Stimulated activated CD8-positive, alpha-beta memory T cell treated with anti-CD3 and anti-CD28 coated beads, Interleukin-4, amount 100 ng/mL, for 24 hours (primary cell): ENCODE results near the gene DIPK1A.
A peak's percentile ranks its signal among the peaks of the same experiment; 100 is the strongest.
"Not testable (repeated sequence)": the region's sequence is repeated elsewhere in the genome, so short reads cannot be mapped to it uniquely, and the experiment has no call there.

ENCODE experiments used
- DNase-seq: peaks from one replicate; pipeline ENCODE4 v3.0.0-alpha.2; 2020; ENCODE audit warnings: low read depth

Gene DIPK1A

DNA sequence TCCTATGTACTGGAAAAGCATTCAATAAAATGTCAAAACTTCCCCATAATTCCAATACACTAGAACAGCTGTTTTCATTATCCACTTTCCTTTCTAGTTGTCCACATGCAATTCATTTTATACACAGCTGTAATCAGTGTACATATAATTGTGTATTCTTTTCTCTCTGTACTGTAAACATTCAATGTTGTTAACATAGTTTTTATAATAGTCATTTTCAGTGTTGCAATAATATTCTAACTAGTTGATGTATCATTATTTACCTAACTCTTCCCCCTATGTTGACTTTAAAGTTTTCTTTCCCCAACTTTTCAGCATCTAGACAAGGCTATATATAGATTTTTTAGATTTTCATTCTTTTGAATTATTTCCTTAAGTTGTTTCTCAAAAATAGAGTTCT, 44.4 kb downstream of the DIPK1A start:
- no peak for DNase-seq

DNA sequence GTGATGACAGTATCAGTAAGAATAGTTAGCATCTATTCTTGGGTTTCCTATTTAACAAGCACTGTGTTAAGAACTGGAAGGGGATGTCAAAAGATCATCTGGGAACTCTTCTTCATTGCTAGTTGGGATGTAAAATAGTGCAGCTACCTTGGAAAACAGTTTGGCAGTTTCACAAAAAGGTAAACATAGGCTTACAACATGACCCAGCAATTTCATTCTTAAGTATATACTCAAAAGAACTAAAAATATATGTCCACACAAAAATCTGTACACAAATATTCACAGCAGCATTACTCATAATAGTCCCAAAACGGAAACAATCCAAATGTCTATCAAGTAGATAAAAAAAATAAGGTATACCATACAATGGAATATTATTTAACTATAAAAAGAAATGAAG, 45.7 kb downstream of the DIPK1A start:
- DNase-seq, result no peak

DNA sequence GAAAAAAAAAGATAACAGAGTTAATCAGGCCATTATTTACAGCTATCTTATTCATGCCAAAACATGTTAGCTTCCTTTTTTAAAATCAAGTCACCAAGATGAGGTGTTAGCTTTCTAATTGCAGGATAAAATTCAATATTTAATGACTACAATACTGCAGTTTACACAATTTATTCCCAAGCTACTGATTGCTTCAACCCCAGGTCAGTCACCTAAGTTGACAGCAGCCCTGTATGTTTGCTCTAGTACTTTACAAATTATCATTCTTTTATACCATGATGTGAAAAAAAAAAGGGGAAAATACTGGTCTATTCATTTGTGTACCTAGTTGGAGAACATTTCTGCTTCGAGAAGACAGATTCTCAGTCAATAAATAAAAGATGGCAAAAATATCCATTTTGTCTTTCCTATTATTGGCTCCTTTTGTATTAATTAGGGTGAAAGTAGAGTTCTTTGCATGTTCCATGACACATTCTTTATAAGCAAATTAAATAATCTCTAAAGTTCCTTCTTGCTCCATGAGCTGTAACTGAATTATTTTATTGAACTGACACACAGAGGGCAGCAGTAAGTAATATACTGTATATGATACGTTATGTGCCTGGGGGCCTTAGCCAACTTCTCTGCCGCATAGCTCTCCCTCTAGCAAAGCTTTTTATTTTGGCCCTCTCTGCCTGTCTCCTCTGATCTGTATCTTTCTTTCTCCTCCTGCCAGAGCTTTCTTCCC, 48.0 kb downstream of the DIPK1A start:
- DNase-seq, result no peak

DNA sequence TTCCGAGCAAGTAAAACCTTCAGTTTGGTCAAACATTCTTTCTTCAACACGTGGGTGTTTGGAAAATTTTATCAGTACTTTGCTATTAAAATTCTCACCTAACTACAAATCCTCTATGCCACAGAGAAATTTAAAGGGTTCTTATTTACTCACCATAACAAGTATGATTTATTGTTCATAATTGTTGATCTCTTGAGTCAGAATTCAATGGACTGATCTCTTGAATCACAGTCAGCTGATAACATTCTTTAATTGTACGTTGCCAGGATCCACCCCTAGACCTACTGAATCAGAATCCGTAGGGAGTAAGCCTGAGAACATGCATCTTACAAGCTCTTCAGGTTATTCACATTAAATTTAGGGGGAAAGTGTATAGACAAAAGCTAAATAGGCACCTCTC, 51.2 kb downstream of the DIPK1A start:
- no peak for DNase-seq

DNA sequence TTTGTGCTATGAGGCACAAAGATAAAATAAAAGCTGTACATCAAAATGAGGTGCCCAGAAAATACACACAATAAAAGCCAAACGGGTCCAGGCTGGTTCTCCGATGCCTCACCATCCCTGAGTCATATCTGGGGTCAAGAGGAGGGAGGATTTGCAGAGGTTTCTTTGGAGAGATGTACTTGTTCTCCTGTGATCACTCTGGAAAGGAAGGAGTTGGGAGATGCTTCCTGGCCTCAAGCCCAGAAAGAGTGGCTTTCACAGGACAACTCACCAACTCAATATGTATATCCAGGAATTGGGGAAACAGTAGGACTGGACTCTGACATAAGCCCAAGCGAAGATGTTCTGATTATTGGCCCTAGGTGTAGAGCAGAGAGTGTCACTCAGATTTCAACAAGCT, 51.9 kb downstream of the DIPK1A start:
- DNase-seq, result no peak

DNA sequence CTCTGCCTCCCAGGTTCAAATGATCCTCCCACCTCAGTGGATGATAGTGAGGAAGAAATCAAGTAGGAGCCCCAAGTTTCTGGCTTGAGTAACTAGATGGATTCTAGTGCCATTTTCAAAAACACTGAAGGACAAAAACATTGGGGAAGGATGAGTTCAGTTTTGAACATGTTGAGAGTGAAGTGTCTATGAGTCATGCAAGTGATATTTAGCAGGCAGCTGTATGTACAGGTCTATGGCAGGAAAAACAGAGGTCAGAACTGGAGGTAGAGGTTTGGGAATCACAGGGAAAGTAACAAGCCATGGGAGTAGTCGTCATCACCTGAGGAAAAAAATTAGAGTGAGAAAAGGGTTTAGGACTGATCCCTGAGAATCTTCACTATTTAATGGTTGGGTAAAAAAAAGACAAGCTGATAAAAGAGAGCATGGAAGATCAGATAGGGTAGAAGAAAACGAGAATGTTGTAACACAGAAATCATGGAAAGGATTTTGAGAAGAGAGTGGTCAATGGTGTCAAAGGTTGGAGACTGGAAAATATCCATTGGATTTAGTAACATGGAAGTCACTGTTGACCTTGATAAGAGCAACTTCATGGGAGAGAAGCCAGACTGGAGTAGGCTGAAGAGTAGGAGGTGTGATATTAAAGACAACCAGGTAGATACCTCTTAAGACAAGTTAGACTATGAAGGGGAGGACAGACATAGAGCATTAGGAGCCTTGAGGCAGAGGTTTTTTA, 53.1 kb downstream of the DIPK1A start:
- DNase-seq, result no peak

DNA sequence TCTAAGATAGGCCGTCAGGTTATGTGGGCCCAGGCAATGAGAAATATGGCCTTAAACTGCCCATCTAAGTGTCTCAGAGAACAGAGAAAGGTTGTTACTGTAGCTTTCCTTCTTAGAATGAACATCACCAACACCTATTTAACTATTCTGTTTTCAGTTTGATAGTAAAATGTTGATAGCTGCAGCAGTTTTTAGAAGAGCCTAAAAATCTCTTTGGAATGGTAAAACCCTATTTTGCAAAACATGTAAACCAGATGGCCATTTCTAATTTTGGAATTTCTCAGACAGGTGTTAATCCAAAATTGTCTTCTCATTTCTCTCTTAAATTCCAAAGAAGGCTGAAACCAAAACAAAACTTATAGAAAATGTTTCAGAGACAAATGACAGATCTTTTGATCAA, 57.5 kb downstream of the DIPK1A start:
- DNase-seq, result no peak

DNA sequence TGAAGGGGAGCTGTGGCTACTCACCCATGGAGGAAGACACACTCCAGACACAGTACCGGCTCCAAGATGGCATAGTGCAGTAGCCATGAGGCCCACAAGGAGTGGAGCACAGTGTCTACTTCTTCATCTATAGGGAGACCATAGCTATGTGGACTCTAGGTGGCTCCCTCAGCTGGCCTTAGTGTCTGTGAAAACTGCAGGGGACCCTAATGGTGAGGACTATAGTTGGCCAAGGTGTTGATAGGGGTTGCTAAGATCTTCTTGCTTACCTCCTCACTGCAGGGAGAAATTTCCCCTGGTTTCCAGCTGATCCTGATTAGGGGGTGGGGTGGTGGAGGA, 58.9 kb downstream of the DIPK1A start:
- no peak for DNase-seq

DNA sequence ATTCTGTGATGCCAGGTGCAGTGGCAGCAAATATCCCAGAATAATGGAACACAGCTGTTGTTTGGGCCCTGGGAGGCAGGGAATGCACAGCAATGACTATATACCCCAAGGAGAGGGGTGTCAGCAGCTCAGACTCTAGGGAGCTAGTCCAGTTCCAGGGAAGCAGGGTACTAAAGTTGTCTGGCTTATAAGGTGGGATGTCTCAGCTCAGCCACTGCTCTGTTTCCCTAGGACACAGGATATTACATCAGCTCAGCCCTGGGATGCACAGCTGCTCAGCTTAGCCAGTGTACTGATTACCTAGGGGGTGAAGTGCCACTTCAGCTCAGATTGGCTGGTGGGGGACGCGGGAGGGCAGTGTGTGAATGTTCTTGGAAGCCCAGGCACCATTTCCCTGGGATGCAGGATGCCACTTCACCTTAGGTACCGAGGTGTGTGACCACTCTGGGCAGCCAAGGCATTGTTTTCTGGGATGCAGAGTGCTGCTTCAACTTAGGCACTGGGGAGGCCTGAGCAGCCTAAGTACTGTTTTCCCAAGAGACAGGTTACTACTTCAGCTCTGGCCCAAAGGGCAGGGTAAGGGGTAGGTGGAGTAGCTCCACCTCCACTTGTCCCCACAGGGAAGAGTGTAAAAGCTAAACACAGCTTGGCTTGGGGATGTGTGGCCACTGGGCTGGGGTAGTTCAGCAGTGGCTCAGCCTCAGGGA, 59.4 kb downstream of the DIPK1A start:
- DNase-seq, result no peak

DNA sequence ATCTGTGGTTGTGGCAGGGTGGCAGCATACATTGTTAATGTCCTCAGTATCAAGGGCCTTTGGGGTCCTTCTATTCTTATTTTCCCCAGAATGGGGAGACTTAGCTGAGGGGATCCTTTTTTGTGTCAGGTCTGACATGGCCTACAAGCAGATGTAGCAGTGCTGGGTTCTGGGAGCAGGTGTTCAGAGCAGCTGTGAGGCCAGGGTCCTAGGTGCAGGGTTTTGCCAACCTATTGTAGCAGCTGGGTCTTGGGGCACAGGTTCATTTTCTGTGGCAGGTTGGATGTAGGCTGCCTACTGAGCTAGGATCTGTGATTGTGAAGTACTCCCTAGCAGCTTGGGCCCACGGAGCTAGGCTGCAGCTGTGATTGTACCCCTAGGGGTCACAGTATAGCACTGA, 60.1 kb downstream of the DIPK1A start:
- no peak for DNase-seq

DNA sequence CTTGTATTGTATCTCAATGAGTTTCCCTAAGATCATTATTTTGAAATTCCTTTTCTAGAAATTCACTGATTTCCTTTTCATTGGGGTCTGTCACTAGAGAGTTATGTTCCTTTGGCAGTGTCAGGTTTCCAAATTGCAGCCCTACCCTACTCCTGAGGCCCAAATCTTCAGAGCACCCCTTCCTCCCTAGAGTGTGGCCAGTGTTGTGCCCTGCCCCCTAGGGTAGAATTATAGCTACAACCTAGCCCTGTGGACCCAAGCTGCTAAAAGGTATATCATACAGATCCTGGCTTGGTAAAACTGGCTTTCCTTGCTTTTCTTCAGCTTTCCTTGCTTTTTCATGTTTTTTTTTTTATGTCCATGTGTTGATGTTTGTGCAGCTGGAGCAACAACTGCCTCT, 60.7 kb downstream of the DIPK1A start:
- DNase-seq, result no peak

DNA sequence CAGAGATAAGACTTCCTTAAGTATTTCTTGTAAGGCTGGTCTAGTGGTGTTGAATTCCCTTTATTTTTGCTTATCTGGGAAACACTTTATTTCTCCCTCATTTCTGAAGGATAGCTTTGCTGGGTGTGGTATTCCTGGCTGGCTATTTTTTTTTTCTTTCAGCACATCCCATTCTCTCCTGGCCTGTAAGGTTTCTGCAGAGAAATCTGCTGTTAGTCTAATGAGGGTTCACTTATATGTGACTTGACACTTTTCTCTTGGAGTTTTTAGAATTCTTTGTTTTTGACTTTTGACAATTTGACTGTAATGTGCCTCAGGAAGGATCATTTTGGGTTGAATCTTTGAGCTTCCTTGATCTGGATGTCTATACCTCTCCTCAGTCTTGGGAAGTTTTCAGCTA, 61.5 kb downstream of the DIPK1A start:
- DNase-seq, result no peak

DNA sequence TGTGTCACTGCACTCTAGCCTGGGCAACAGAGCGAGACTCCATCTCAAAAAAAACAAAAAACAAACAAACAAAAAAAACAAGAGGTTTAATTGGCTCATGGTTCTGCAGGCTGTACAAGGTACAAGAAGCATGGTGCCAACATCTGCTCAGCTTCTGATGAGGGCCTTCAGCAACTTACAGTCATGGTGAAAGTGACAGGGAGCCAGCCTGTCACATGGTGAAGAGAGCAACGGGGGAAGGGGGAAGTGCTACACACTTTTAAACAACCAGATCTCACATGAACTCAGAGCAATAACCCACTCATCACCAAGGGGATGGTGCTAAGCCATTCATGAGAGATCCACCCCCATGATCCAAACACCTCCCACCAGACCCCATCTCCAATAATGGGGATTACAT, 63.2 kb downstream of the DIPK1A start:
- not testable (repeated sequence) for DNase-seq

DNA sequence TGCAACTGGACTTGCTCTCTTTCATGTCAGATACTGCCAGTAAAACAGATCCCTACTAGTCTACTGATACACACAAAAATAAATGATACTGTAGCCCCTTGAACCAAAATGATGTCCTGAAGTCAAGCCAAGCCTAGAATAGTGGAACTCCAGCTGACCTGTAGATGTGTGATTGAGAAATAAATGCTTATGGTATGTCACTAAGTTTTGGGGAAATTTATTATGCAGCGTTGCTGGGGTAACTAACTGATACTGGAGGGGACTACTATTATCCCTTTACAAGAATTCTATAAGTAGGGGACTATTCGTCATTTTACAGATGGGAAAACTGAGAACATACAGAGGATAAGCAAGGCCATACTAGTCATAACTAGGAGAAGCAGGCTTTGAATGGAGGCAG, 73.8 kb downstream of the DIPK1A start:
- no peak for DNase-seq

DNA sequence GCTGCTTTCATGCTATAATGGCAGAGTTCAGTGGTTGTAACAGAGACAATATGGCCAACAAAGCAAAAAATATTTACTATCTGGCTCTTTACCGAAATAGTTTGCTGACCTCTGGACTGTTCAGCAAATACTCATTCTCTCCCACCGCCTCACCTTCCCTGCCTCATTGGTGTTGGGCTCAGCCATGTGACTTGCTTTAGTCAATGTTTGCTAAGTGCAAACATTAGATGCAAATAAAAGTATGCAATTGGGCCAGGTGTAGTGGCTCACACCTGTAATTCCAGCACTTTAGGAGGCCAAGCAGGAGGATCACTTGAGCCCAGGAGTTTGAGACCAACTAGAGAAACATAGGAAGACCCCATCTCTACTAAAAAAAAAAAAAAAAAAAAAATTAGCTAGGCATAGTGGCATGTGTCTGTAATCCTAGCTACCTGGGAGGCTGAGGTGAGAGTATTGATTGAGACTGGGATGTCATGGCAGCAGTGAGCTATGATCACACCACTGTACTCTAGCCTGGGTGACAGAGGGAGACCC, 74.3 kb downstream of the DIPK1A start:
- DNase-seq, result no peak

DNA sequence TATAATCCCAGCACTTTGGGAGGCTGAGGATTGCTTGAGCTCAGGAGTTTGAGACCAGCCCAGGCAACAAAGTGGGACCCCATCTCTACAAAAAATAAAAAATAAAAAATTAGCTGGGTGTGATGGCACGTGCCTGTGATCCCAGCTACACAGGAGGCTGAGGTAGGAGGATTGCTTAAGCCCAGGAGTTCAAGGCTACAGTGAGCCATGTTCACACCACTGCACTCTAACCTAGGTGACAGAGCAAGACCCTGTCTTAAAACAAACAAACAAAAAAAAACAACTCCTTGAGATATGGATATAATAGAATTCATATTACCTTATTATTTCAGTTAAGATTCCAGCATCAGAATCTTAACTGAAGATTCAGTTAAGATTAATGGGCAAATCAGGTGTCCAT, 77.1 kb downstream of the DIPK1A start:
- DNase-seq, result no peak

DNA sequence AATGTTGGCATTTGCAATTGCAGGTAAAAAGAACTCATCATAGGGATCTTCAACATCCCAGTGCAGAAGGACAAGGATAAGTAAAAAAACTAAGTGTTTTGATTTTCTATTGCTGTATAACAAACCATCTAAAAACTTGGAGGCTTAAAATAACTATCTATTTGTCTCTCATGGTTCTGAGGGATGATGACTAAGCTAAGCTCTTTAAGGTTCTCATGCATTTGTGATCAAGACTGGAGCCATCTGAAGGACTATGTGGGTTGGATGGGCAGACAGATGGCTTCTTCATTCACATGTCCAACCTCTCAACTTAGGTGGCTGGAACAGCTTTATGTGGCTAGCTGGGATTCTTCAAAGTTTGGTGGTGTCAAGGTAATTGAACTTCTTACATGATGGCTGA, 78.0 kb downstream of the DIPK1A start:
- DNase-seq, result no peak

DNA sequence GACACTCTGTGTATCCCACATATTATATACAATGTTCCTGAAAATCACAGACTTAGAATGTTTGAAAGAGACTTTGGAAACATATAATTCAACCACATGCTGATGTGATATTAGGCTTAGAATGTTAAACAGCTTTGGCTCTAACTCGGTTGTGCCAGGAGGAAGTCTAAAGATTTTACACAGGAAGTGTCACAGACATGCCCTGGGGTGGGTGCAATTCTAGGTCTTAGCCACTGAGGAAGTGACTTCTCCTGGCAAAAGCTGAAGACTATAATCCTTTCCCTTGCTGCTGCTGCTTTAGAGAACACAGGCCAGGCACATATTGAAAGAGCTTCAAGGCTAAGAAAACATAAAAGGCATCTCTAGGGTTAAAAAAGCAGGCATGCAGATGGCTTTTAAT, 78.4 kb downstream of the DIPK1A start:
- peak; percentile 6 for DNase-seq

DNA sequence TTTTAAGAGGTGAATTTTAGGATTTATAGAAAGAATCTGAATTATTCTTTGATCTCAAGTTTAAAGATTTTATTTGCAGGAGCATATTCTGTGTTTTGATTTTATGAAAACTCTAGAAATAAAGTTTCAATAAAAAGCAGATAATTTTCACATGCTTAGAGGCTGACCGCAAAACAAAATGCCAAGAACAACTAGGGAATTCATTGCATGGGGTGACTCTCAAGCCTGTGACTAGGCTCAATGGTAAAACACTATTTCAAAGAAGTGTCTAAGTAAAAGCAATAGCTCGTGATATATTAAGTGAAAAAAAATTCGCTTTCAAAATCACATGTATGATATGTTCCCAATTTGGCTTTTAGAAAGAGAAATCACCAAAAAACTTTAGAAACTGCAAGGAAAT, 79.9 kb downstream of the DIPK1A start:
- DNase-seq, result no peak

DNA sequence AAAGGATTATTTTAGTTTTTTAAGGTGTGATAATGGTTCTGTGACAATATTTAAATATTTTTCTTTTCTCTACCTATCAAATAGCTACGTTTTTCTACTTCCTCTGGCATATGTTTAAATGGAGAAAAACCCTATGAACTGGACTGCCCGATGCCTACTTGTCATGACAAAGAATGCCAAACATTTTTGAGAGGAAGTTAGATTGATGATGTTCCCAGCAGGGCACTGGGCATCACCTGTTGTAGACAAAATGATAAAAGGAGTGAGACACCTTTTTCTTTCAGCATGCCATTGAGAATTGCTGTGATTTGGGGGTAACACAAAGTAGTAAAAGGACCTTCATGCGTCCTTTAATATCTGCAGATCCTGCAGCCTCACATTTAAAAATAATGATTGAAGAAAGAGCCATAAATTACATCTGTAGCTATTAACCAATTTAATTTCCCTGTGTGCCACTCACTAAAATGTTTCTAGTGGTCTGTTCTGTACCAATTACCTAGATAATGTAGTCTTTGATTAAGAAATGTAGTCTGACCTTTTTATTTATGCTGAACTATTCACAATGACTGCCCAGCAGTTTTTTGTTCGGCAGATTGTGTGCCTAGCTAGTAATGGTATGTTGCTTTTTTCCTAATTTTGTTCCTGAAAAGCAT, 81.8 kb downstream of the DIPK1A start:
- no peak for DNase-seq

DNA sequence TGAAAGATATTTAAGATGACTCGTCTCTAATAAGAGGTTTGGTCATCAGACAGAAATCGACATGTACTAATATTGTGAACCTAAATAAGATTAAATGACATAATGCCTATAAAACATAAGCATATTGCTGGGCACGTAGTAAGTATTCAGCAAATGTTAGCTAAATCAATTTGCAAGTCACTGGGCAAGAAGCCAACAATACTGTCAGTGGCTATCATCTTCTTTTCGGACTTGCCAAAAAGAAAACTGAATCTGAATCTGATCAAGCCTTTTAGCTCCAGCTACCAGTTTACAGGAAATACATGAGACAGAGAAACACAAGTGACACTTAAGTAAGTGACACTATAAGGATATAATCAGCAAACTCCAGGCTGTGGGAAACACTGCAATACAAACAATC, 83.5 kb downstream of the DIPK1A start:
- DNase-seq, result no peak

DNA sequence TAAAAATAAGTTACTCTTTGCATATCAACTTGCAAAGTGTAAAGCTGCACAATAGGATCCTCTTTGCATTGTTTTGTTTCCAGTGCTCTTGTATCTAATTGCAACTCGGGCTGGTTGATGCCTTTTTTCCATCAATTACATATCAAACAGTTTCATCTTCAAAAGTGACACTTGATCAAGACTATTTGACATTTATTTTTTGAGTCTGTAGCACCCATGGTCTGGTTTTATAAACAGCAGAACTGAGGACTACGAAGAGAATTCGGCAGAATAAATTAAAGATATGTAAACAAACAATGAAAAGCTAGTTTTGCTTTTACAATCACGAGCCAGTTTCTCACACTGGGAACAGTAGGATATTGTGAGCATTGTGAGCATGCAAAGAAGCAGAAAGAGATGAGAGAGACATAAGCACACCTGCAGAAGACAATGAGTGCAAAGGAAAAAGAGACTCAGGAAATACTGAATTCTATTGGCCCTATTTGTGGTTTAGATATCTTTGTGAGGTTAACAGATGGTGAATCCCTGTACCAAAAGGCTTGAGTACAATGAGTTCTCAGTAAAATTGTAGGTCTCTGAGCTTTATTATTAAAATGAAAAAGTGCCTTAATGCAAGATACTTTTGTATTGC, 84.1 kb downstream of the DIPK1A start:
- DNase-seq, result no peak
